Spleen (tissue), 11 donors: ENCODE measurements around the gene ELP5. TPM values are rescaled to one million over a fixed set of nuclear protein-coding genes. Genes with fewer than 3 reads are reported as not detected.

Experiments used
- DNase-seq: peaks from one replicate; pipeline ENCODE4 v3.0.0-alpha.2; 2020
- H3K27ac ChIP-seq, 8 donors: fragments of 200-600 bp; sonication (generic) in 7 of 8; 1 replicate in 4 of 8; 2 replicates in 4 of 8; pipeline versions ENCODE4 v1.5.0 to v1.8.0; 2016 to 2021; ENCODE audit warnings: inconsistent platforms in 4 of 8, mild to moderate bottlenecking in 4 of 8, moderate library complexity in 1 of 8
- H3K27me3 ChIP-seq, 7 donors: fragments of 200-600 bp; sonication (generic) in 6 of 7; replicated peaks in 1 of 7; 1 replicate in 4 of 7; 2 replicates in 3 of 7; pipeline versions ENCODE4 v1.5.0 to v1.8.0; 2016 to 2021; ENCODE audit warnings: inconsistent platforms in 3 of 7, mild to moderate bottlenecking in 1 of 7
- H3K36me3 ChIP-seq, 6 donors: fragments of 200-600 bp; sonication (generic) in 5 of 6; 1 replicate in 4 of 6; 2 replicates in 2 of 6; pipeline versions ENCODE4 v1.5.0 to v1.8.0; 2016 to 2021; ENCODE audit warnings: inconsistent platforms in 2 of 6
- H3K4me1 ChIP-seq, 6 donors: fragments of 200-600 bp; sonication (generic) in 5 of 6; 1 replicate in 3 of 6; 2 replicates in 3 of 6; pipeline versions ENCODE4 v1.5.0 to v1.8.0; 2016 to 2021; ENCODE audit warnings: inconsistent platforms in 3 of 6
- H3K4me3 ChIP-seq, 8 donors: fragments of 200-600 bp; sonication (generic) in 7 of 8; 1 replicate in 4 of 8; 2 replicates in 4 of 8; pipeline versions ENCODE4 v1.5.0 to v1.8.0; 2016 to 2021; ENCODE audit warnings: inconsistent platforms in 4 of 8, mild to moderate bottlenecking in 4 of 8, moderate library complexity in 2 of 8
- H3K9me3 ChIP-seq, 8 donors: fragments of 200-600 bp; sonication (generic) in 7 of 8; 1 replicate in 4 of 8; 2 replicates in 4 of 8; pipeline versions ENCODE4 v1.5.0 to v1.8.0; 2016 to 2021; ENCODE audit warnings: inconsistent platforms in 4 of 8
- POLR2A ChIP-seq, 3 donors: fragments of 450-650 bp; IDR thresholded peaks; one replicate each; pipeline ENCODE4 v1.5.1; 2017; ENCODE audit warnings: antibody characterized with exemption in 3 of 3, mild to moderate bottlenecking in 1 of 3
- POLR2AphosphoS5 ChIP-seq, 3 donors: sonication (generic); formaldehyde crosslinking; IDR thresholded peaks; one replicate each; pipeline ENCODE4 v1.5.1; 2017; ENCODE audit warnings: antibody characterized with exemption in 3 of 3
- WGBS, 5 donors: extraction: QIAGEN DNeasy Blood & Tissue Kit in 3 of 5; methylation state at CpG; one replicate each; pipeline versions ENCODE4 v1.1.5 to v1.1.7; 2013 to 2018; 5-methylcytosine and 5-hydroxymethylcytosine counted together
- intact Hi-C: fragments of 100-400 bp; cut with DNase I; formaldehyde crosslinking; loops from one replicate; pipeline ENCODE4 v1.15.0; 2023; ENCODE audit warnings: low total_unique reads
- polyA plus RNA-seq, 3 donors: library from polyadenylated mRNA; stranded (reverse); fragments of 200-250 nt; gene quantifications; one replicate each; pipeline ENCODE4 v1.2.1, GENCODE V29; 2013
- total RNA-seq, 7 donors: library from RNA; depleted of rRNA in 3 of 7; stranded (reverse); fragments of >200 nt in 3 of 7; fragmentation: NEBNext Ultra II Directional in 4 of 7; extraction: Animal tissue kit (Norgen Biotek cat#: 25700) in 4 of 7; gene quantifications; one replicate each; pipeline versions ENCODE4 v1.1.0 to v1.2.1, GENCODE V29; 2016 to 2021
- TF ChIP-seq, protein P1 (sequence below), 11 experiments: fragments of 200-600 bp in 7 of 11; fragments of 450-650 bp in 4 of 11; sonication (generic) in 4 of 11; IDR thresholded peaks in 8 of 11; conservative IDR thresholded peaks in 3 of 11; 1 replicate in 7 of 11; 2 replicates in 4 of 11; pipeline versions ENCODE4 v1.4.0 to v1.8.0; 2016 to 2021; ENCODE audit warnings: antibody characterized with exemption in 11 of 11, inconsistent platforms in 4 of 11, mild to moderate bottlenecking in 1 of 11
- donor health status: healthy with polysubstance abuse.
- donor health status: DM: no; HTN: no; CAD: no; lungs with moderate emphysema.
- donor health status: DM: no; HTN: no; CAD: no.
- donor health status: Bipolar disorder and iron deficiency.
- donor health status: healthy.
- donor health status: DM: no; HTN: no; CAD: no.
- donor health status: DM: yes; HTN: yes; CAD: no.

ELP5 gene
- total and polyA plus RNA-seq, 10 donors: 22.1 to 40.3 (median 36.7) TPM

DNA sequence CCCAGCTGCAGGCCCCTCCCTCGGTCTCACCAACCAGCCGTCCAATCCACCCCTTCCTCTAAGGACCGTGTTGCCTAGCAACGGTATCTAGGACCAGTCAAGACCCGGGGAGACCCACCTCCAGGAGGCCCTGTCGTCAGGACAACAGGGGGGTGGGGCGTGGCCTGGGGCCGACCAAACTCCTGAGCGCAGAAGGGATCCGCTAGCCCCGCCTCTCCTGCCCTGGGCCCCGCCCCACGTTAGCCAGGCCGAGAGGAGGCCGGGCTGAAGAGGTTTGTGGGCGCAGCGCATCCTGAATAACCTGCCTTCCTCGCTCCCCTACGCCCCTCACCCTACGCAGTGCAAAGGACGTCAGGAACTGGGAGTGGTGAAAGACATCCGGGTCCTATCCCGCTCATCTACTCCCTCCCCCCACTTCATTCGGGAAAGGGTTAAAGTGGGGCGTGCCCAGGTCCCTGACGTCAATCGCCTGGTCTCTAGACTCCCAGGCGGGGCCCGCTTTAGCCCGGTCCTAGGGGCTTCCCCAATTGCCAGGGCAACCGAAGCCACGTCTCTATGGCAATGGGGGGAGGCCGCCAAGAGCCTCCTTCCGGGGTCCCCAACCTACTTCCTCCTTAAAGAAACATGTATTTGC lies 47.1 kb upstream of the ELP5 start:
- DNase-seq: peak; percentile 96
- H3K27ac ChIP-seq: peak overlapping the region; percentile 55 to 89 (median 77)

DNA sequence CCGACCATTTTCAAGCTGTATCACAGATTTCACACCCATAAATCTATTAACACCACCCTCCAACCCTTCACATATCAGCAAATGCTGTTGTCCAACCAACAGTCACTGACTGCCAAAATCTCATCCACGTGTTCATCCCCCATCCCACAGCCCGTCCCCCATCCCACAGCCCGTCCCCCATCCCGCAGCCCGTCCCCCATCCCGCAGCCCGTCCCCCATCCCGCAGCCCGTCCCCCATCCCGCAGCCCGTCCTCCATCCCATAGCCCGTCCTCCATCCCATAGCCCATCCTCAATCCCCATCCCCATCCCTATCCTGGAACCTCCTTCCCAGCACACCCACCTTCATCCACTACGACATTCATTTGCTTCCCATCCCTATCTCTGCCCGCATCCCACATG lies 46.5 kb upstream of the ELP5 start:
- no peaks in the 10 kb centered on the region for H3K27me3 ChIP-seq
- TF ChIP-seq, protein P1, sequence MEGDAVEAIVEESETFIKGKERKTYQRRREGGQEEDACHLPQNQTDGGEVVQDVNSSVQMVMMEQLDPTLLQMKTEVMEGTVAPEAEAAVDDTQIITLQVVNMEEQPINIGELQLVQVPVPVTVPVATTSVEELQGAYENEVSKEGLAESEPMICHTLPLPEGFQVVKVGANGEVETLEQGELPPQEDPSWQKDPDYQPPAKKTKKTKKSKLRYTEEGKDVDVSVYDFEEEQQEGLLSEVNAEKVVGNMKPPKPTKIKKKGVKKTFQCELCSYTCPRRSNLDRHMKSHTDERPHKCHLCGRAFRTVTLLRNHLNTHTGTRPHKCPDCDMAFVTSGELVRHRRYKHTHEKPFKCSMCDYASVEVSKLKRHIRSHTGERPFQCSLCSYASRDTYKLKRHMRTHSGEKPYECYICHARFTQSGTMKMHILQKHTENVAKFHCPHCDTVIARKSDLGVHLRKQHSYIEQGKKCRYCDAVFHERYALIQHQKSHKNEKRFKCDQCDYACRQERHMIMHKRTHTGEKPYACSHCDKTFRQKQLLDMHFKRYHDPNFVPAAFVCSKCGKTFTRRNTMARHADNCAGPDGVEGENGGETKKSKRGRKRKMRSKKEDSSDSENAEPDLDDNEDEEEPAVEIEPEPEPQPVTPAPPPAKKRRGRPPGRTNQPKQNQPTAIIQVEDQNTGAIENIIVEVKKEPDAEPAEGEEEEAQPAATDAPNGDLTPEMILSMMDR (IDR thresholded peaks at IDR 0.05 in 8 of 11, conservative IDR thresholded peaks at IDR 0.05 in 3 of 11): no peak
- TF ChIP-seq POLR2AphosphoS5 (IDR thresholded peaks at IDR 0.05) (no peak), POLR2A (IDR thresholded peaks at IDR 0.05) (no peak)
- intact Hi-C loops: no loop called here
- DNase-seq: peak; percentile 66
- H3K4me3 ChIP-seq: peak overlapping the region in 6 of 8 donors; percentile 38 to 72 (median 46)
- H3K9me3 ChIP-seq: no peaks in the 10 kb centered on the region
- H3K4me1 ChIP-seq: peaks cover 0 to 60% (median 30%) of the 10 kb centered on the region in 6 donors
- H3K36me3 ChIP-seq: peaks cover 0 to 36% (median 12%) of the 10 kb centered on the region in 6 donors
- peak overlapping the region in 7 of 8 donors; percentile 55 to 89 (median 81) for H3K27ac ChIP-seq
- 72 to 80% (median 73%) methylated on average over 15 of the region's 15 CpGs for WGBS, 5 donors

More for the DNA sequence above, 47.1 kb upstream of the ELP5 start:
- intact Hi-C loops: no loop called here
- Histone ChIP-seq H3K27me3 (no peaks in the 10 kb centered on the region), H3K9me3 (no peaks in the 10 kb centered on the region), H3K4me3 (peak overlapping the region; percentile 30 to 72 (median 44)), H3K4me1 (peaks cover 0 to 58% (median 28%) of the 10 kb centered on the region in 6 donors), H3K36me3 (peaks cover 0 to 40% (median 12%) of the 10 kb centered on the region in 6 donors)
- 1% methylated on average over 18 to 34 of the region's 34 CpGs for WGBS, 5 donors
- TF ChIP-seq, protein P1 (IDR thresholded peaks at IDR 0.05 in 8 of 11, conservative IDR thresholded peaks at IDR 0.05 in 3 of 11): peak in 1 of 11 experiments; percentile 12
- TF ChIP-seq POLR2A (IDR thresholded peaks at IDR 0.05) (no peak), POLR2AphosphoS5 (IDR thresholded peaks at IDR 0.05) (peak; percentile 68 to 77 (median 72))

DNA sequence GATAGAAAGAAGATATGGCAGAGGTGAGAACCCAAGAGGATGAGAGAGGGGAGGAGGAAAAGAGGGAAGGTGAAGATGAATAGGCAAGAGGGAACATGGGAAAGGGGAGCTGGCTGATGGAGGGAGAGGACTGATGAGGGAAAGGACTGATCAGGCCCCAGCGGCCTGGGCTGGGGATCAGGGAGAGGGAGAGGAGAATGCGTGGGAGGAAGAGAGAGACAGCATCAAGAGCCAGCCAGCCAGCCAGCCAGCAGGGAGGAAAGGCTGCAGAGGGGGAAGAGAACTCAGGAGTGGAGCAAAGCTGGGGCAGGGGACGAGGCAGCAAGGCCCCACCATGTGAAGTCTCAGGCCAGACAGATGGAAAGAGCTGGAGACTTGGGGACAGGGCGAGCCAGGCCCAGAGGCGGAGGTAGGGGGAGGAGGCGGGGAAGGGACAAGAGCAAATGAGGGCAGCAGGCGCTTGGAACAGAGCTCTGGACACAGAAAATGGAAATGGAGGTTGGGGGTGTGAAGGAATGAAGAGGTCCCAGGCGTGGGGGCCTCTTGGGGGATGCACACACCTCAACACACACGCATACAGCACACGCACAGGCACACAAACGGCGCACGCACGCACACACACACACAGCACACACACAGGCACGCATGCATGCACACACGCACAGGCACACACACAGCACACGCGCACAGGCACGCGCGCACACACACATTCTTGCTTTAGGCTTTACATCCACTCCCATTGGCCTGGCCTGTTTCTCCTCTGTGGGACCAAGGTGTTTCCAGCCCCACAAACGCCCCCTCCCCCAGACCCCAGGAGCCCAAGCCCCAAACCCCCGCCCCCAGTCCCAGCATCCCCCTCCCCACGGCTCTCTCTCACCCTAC lies 44.7 kb upstream of the ELP5 start:
- H3K4me3 ChIP-seq: no peak overlapping the region
- no peaks in the 10 kb centered on the region for H3K27me3 ChIP-seq
- H3K27ac ChIP-seq: peak overlapping the region in 4 of 8 donors; percentile 34 to 84 (median 60)
- peaks cover 0 to 60% (median 30%) of the 10 kb centered on the region in 6 donors for H3K4me1 ChIP-seq
- H3K36me3 ChIP-seq: peaks cover 0 to 18% (median 11%) of the 10 kb centered on the region in 6 donors
- WGBS, 5 donors: 69 to 91% (median 89%) methylated on average over 20 to 24 of the region's 24 CpGs
- intact Hi-C loops: no loop called here
- H3K9me3 ChIP-seq: no peaks in the 10 kb centered on the region
- DNase-seq: peak; percentile 66
- TF ChIP-seq, protein P1 (IDR thresholded peaks at IDR 0.05 in 8 of 11, conservative IDR thresholded peaks at IDR 0.05 in 3 of 11): no peak
- TF ChIP-seq POLR2A (IDR thresholded peaks at IDR 0.05) (no peak), POLR2AphosphoS5 (IDR thresholded peaks at IDR 0.05) (no peak)
